NT2/D1 (cell line): ENCODE data around the gene EID2B.

Experiments
- SUZ12 ChIP-seq: IDR thresholded peaks from 2 replicates; pipeline ENCODE4 v1.6.1; 2011; ENCODE audit not compliant: insufficient read length, insufficient read depth; ENCODE audit errors: extremely low read depth
- YY1 ChIP-seq: IDR thresholded peaks from 2 replicates; pipeline ENCODE4 v1.6.1; 2011; ENCODE audit not compliant: insufficient read length, insufficient read depth

DNA sequence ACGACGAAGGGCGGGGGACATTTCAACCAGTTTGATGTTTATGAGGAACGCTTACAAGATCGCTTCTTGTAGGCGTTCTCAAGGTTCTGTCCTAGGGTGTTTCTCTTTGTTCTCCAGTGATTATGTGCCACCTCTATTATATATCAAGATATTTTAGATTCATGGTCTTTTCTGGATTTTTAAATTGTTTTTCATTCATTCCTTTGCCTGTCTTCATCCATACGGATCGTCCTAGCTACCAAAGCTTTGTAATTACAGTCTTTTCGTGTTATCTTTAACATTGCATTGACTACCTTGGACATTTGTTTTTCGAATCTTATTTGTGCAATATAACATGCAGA, 7.7 kb upstream of the EID2B start:
- TF ChIP-seq SUZ12 (no peak), YY1 (no peak)
